ENCODE measurements around the gene SRRM4.

- TF ChIP-seq ESRRA (CRISPR knock-in tag; IDR thresholded peaks at IDR 0.05; ENCODE audit: borderline replicate concordance), result no peak
- TF ChIP-seq ZNF232 (CRISPR knock-in tag; IDR thresholded peaks at IDR 0.05), result no peak
- TF ChIP-seq, protein P1, sequence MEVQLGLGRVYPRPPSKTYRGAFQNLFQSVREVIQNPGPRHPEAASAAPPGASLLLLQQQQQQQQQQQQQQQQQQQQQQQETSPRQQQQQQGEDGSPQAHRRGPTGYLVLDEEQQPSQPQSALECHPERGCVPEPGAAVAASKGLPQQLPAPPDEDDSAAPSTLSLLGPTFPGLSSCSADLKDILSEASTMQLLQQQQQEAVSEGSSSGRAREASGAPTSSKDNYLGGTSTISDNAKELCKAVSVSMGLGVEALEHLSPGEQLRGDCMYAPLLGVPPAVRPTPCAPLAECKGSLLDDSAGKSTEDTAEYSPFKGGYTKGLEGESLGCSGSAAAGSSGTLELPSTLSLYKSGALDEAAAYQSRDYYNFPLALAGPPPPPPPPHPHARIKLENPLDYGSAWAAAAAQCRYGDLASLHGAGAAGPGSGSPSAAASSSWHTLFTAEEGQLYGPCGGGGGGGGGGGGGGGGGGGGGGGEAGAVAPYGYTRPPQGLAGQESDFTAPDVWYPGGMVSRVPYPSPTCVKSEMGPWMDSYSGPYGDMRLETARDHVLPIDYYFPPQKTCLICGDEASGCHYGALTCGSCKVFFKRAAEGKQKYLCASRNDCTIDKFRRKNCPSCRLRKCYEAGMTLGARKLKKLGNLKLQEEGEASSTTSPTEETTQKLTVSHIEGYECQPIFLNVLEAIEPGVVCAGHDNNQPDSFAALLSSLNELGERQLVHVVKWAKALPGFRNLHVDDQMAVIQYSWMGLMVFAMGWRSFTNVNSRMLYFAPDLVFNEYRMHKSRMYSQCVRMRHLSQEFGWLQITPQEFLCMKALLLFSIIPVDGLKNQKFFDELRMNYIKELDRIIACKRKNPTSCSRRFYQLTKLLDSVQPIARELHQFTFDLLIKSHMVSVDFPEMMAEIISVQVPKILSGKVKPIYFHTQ (CRISPR knock-in tag; IDR thresholded peaks at IDR 0.05), result no peak
- TF ChIP-seq, protein P2, sequence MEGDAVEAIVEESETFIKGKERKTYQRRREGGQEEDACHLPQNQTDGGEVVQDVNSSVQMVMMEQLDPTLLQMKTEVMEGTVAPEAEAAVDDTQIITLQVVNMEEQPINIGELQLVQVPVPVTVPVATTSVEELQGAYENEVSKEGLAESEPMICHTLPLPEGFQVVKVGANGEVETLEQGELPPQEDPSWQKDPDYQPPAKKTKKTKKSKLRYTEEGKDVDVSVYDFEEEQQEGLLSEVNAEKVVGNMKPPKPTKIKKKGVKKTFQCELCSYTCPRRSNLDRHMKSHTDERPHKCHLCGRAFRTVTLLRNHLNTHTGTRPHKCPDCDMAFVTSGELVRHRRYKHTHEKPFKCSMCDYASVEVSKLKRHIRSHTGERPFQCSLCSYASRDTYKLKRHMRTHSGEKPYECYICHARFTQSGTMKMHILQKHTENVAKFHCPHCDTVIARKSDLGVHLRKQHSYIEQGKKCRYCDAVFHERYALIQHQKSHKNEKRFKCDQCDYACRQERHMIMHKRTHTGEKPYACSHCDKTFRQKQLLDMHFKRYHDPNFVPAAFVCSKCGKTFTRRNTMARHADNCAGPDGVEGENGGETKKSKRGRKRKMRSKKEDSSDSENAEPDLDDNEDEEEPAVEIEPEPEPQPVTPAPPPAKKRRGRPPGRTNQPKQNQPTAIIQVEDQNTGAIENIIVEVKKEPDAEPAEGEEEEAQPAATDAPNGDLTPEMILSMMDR (IDR thresholded peaks at IDR 0.05), result no peak
- TF ChIP-seq IRF1 (CRISPR knock-in tag; IDR thresholded peaks at IDR 0.05), result no peak
- no peak for TF ChIP-seq AFF4 (CRISPR knock-in tag; IDR thresholded peaks at IDR 0.05; ENCODE audit: borderline replicate concordance)
- TF ChIP-seq, protein P3, sequence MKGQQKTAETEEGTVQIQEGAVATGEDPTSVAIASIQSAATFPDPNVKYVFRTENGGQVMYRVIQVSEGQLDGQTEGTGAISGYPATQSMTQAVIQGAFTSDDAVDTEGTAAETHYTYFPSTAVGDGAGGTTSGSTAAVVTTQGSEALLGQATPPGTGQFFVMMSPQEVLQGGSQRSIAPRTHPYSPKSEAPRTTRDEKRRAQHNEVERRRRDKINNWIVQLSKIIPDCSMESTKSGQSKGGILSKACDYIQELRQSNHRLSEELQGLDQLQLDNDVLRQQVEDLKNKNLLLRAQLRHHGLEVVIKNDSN (CRISPR knock-in tag; IDR thresholded peaks at IDR 0.05), result no peak
- no peak for TF ChIP-seq CBFB (CRISPR knock-in tag; IDR thresholded peaks at IDR 0.05; ENCODE audit: low read depth)
- no peak for TF ChIP-seq ZNF512 (CRISPR knock-in tag; IDR thresholded peaks at IDR 0.05; ENCODE audit: borderline replicate concordance)
- TF ChIP-seq SP1 (CRISPR knock-in tag; conservative IDR thresholded peaks at IDR 0.05), result no peak
- TF ChIP-seq ELF4 (CRISPR knock-in tag; IDR thresholded peaks at IDR 0.05; ENCODE audit: low read depth), result no peak
- no peak for TF ChIP-seq ZNF281 (CRISPR knock-in tag; IDR thresholded peaks at IDR 0.05)
- TF ChIP-seq SOX15 (CRISPR knock-in tag; IDR thresholded peaks at IDR 0.05), result no peak
- no peak for TF ChIP-seq NFATC4 (CRISPR knock-in tag; IDR thresholded peaks at IDR 0.05)
Observed at GRCh38 chr12:119072440-119072839, 91.1 kb downstream of the SRRM4 start.

All from WTC11 (cell line).